Measurements from ENCODE around the gene SYNPO2.

GRCh38 chr4:119087656-119088055 lies 199.0 kb downstream of the SYNPO2 start:
- TF ChIP-seq CTCF (IDR thresholded peaks at IDR 0.05), result no peak
- no peak for TF ChIP-seq POLR2A (IDR thresholded peaks at IDR 0.05)
- no peak for TF ChIP-seq POLR2AphosphoS5 (IDR thresholded peaks at IDR 0.05; ENCODE audit: insufficient read depth in 1 of 2, low read depth in 1 of 2)

Measured in vagina (tissue), 2 donors.